Measurements from ENCODE around the gene DBH.

Gene DBH

DNA sequence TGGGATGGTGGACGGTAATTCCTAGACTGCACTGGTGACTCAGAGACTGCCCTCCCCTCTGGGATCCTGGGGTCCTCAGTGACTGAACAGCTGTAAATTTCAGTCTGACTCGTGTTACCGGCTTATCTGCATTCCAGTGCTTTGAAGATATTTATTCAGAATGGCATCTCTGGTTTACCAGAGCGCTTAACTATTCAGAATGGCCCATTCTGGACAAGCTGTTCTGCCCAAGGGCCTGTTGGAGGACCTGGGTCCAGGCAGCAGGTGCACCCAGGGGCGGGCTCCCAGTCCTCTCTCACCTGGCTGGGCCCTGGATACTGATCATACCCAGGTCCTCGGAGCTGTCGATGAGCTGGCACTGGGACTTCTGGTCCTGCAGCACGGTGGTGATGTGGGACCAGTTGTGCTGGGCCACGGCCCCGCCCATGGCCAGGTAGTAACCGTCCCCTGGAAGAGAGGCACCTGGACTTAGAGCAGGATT lies 54.0 kb downstream of the DBH start:
- Histone ChIP-seq H3K9me3 (replicated peaks in 1 of 2; ENCODE audit: control insufficient read depth in 2 of 2, insufficient read depth in 1 of 2, low read depth in 1 of 2, low read length in 2 of 2) (no peaks in the 10 kb centered on the region), H3K36me3 (replicated peaks in 1 of 2; ENCODE audit: control insufficient read depth in 2 of 2, insufficient read depth in 2 of 2, low read length in 2 of 2) (no peaks in the 10 kb centered on the region), H2AK5ac (ENCODE audit: low read depth, low read length) (peak overlapping the region; percentile 51), H2BK5ac (ENCODE audit: low read length) (no peak overlapping the region), H3K9ac (ENCODE audit: low read depth, low read length, poor library complexity) (no peak overlapping the region), H3K14ac (ENCODE audit: low read length) (no peak overlapping the region), H3K4me1 (ENCODE audit: control insufficient read depth in 2 of 2, insufficient read depth in 1 of 2, low read depth in 1 of 2, low read length in 2 of 2) (peaks cover 5 to 13% of the 10 kb centered on the region in 2 donors), H2BK120ac (ENCODE audit: low read depth, low read length) (no peak overlapping the region), H4K91ac (ENCODE audit: low read depth, low read length, poor library complexity) (no peak overlapping the region), H3K27ac (replicated peaks; ENCODE audit: low read length) (no peak overlapping the region), H4K8ac (ENCODE audit: low read depth, low read length) (no peak overlapping the region), H3K27me3 (ENCODE audit: control insufficient read depth in 3 of 3, insufficient read depth in 3 of 3, low read depth in 1 of 3, low read length in 3 of 3) (no peaks in the 10 kb centered on the region), H3K4ac (ENCODE audit: low read length) (no peak overlapping the region), H2BK12ac (ENCODE audit: low read length) (no peak overlapping the region), H3K18ac (ENCODE audit: low read length) (peak overlapping the region; percentile 80), H2AFZ (ENCODE audit: low read length) (no peak overlapping the region), H3K79me1 (ENCODE audit: low read depth, low read length) (peaks cover 3% of the 10 kb centered on the region), H2BK15ac (ENCODE audit: low read length) (no peak overlapping the region), H3K23ac (ENCODE audit: low read depth, low read length, poor library complexity) (no peak overlapping the region), H3K4me3 (ENCODE audit: low read length in 2 of 2) (no peak overlapping the region), H3K4me2 (ENCODE audit: insufficient read depth, low read length, poor library complexity, severe bottlenecking) (no peak overlapping the region)
- no peak for DNase-seq (ENCODE audit: low spot score)
- no CpG with 5 or more reads among the region's 11 CpGs for WGBS, 2 donors (ENCODE audit: extremely low coverage in 2 of 2, insufficient read length in 2 of 2, insufficient replicate concordance in 1 of 2)

DNA sequence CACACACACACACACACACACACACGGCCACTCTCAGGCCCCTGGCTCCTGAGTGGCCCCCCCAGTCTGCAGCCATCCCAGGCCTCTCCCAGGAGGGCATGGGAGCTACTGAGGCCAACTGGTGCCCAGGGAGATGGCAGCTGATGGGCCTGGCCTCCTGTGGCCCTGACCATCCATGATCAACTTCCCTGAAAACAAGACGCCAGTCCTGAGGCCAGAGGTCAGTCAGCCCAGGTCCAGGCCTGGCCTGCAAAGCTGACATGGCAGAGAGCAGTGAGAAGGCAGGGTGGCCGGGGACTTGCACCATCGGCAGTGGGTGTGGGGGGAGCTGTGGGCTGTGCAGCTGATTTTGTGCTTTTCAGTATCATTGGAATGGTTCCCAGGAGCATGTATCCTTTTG lies 55.0 kb downstream of the DBH start:
- Histone ChIP-seq H2BK5ac (ENCODE audit: low read length) (no peak overlapping the region), H2BK15ac (ENCODE audit: low read length) (no peak overlapping the region), H3K4me1 (ENCODE audit: control insufficient read depth in 2 of 2, insufficient read depth in 1 of 2, low read depth in 1 of 2, low read length in 2 of 2) (peaks cover 5 to 13% of the 10 kb centered on the region in 2 donors), H3K23ac (ENCODE audit: low read depth, low read length, poor library complexity) (peak overlapping the region; percentile 25), H2BK120ac (ENCODE audit: low read depth, low read length) (no peak overlapping the region), H3K79me1 (ENCODE audit: low read depth, low read length) (peaks cover 3% of the 10 kb centered on the region), H4K8ac (ENCODE audit: low read depth, low read length) (no peak overlapping the region), H3K27ac (replicated peaks; ENCODE audit: low read length) (no peak overlapping the region), H3K4ac (ENCODE audit: low read length) (no peak overlapping the region), H3K27me3 (ENCODE audit: control insufficient read depth in 3 of 3, insufficient read depth in 3 of 3, low read depth in 1 of 3, low read length in 3 of 3) (no peaks in the 10 kb centered on the region), H3K4me2 (ENCODE audit: insufficient read depth, low read length, poor library complexity, severe bottlenecking) (no peak overlapping the region), H2AK5ac (ENCODE audit: low read depth, low read length) (peak overlapping the region; percentile 11), H3K36me3 (replicated peaks in 1 of 2; ENCODE audit: control insufficient read depth in 2 of 2, insufficient read depth in 2 of 2, low read length in 2 of 2) (no peaks in the 10 kb centered on the region), H3K18ac (ENCODE audit: low read length) (no peak overlapping the region), H2AFZ (ENCODE audit: low read length) (peak overlapping the region; percentile 3), H3K9ac (ENCODE audit: low read depth, low read length, poor library complexity) (no peak overlapping the region), H3K9me3 (replicated peaks in 1 of 2; ENCODE audit: control insufficient read depth in 2 of 2, insufficient read depth in 1 of 2, low read depth in 1 of 2, low read length in 2 of 2) (no peaks in the 10 kb centered on the region), H3K14ac (ENCODE audit: low read length) (peak overlapping the region; percentile 10), H2BK12ac (ENCODE audit: low read length) (no peak overlapping the region), H3K4me3 (ENCODE audit: low read length in 2 of 2) (no peak overlapping the region), H4K91ac (ENCODE audit: low read depth, low read length, poor library complexity) (no peak overlapping the region)
- DNase-seq (ENCODE audit: low spot score), result no peak
- WGBS, 2 donors (ENCODE audit: extremely low coverage in 2 of 2, insufficient read length in 2 of 2, insufficient replicate concordance in 1 of 2), result no CpG with 5 or more reads among the region's 4 CpGs

DNA sequence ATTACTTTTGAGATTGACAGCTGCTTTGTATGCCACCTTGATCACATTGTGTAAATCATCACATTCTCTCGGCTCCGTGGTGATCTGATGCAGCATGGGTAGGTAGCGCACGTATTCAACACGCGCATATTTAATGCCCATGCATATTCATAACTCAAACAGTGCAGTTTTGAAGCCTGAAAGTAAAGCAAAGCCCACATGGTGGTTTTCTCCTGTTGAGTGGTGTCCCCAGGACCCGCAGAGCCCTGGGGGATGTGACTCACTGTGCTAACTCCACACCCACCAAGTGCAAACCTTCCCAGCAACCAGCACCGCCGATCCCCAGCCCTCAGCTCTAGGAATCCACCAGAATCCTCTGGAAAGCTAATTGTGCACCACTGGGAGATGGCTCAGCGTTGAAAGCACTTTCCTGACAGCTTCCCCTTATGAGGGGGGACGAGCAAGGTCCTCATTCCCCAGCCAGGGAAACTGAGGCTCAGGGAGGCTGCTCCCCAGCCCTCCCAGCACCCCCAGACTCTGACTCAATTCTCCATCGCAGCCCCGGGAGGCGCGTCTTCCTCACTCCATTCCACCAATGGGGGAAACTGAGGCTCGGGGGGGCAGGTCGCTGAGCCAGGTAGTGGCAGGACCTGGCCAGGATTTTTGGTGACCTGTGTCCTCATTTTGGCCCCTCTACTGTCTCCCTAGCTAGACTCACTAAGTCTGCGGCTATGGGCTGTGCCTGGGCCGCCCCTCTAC lies 55.6 kb downstream of the DBH start:
- H3K27ac ChIP-seq (replicated peaks; ENCODE audit: low read length), result no peak overlapping the region
- no peak overlapping the region for H3K4me3 ChIP-seq (ENCODE audit: low read length in 2 of 2)
- DNase-seq (ENCODE audit: low spot score), result no peak

DNA sequence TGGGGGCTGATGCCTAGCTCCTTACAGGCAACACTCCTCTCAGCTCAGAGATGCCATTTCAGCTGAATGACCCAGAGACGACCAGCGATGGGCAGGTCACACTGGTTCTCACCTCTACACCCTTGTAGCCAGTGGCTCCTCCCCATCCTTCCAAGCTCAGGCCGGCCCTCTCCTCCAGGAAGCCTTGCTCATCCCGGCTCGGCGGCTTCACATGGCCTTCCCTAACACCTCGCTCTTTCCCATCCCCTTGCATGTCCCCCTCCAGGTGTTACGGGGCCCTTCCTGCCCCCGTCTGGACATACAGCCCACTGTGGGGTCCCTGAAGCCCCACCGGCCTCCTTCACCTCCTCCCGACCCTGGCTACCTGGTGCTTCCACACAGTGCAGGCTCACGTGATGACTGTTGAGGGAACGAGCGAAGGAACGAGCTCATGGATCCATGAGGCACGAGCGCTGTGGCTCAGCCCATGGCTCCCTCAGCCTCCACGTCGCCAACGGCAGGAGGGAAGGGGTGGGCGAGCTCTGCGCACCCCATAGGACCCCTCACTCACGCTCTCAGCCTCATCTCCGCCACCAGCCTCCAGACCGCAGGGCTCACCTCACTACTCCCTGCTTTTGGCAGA lies 56.3 kb downstream of the DBH start:
- Histone ChIP-seq H3K27ac (replicated peaks; ENCODE audit: low read length) (no peak overlapping the region), H3K18ac (ENCODE audit: low read length) (peak overlapping the region; percentile 80), H4K8ac (ENCODE audit: low read depth, low read length) (no peak overlapping the region), H3K9ac (ENCODE audit: low read depth, low read length, poor library complexity) (peak overlapping the region; percentile 36), H3K23ac (ENCODE audit: low read depth, low read length, poor library complexity) (peak overlapping the region; percentile 87), H2BK5ac (ENCODE audit: low read length) (peak overlapping the region; percentile 58), H2AK5ac (ENCODE audit: low read depth, low read length) (peak overlapping the region; percentile 70), H3K4me1 (ENCODE audit: control insufficient read depth in 2 of 2, insufficient read depth in 1 of 2, low read depth in 1 of 2, low read length in 2 of 2) (peaks cover 5 to 13% of the 10 kb centered on the region in 2 donors), H3K36me3 (replicated peaks in 1 of 2; ENCODE audit: control insufficient read depth in 2 of 2, insufficient read depth in 2 of 2, low read length in 2 of 2) (no peaks in the 10 kb centered on the region), H3K27me3 (ENCODE audit: control insufficient read depth in 3 of 3, insufficient read depth in 3 of 3, low read depth in 1 of 3, low read length in 3 of 3) (no peaks in the 10 kb centered on the region), H2BK120ac (ENCODE audit: low read depth, low read length) (no peak overlapping the region), H3K4me3 (ENCODE audit: low read length in 2 of 2) (no peak overlapping the region), H4K91ac (ENCODE audit: low read depth, low read length, poor library complexity) (no peak overlapping the region), H3K9me3 (replicated peaks in 1 of 2; ENCODE audit: control insufficient read depth in 2 of 2, insufficient read depth in 1 of 2, low read depth in 1 of 2, low read length in 2 of 2) (no peaks in the 10 kb centered on the region), H3K14ac (ENCODE audit: low read length) (peak overlapping the region; percentile 98), H2BK15ac (ENCODE audit: low read length) (no peak overlapping the region), H3K79me1 (ENCODE audit: low read depth, low read length) (peaks cover 3% of the 10 kb centered on the region), H2AFZ (ENCODE audit: low read length) (no peak overlapping the region), H2BK12ac (ENCODE audit: low read length) (peak overlapping the region; percentile 87), H3K4me2 (ENCODE audit: insufficient read depth, low read length, poor library complexity, severe bottlenecking) (no peak overlapping the region), H3K4ac (ENCODE audit: low read length) (peak overlapping the region; percentile 28)
- no CpG with 5 or more reads among the region's 25 CpGs for WGBS, 2 donors (ENCODE audit: extremely low coverage in 2 of 2, insufficient read length in 2 of 2, insufficient replicate concordance in 1 of 2)
- DNase-seq (ENCODE audit: low spot score), result no peak

More for the DNA sequence above, 55.6 kb downstream of the DBH start:
- H2BK15ac ChIP-seq (ENCODE audit: low read length), result no peak overlapping the region
- H4K8ac ChIP-seq (ENCODE audit: low read depth, low read length), result no peak overlapping the region
- WGBS, 2 donors (ENCODE audit: extremely low coverage in 2 of 2, insufficient read length in 2 of 2, insufficient replicate concordance in 1 of 2), result no CpG with 5 or more reads among the region's 19 CpGs
- no peak overlapping the region for H3K14ac ChIP-seq (ENCODE audit: low read length)
- peak overlapping the region; percentile 70 for H2AK5ac ChIP-seq (ENCODE audit: low read depth, low read length)
- H2BK5ac ChIP-seq (ENCODE audit: low read length), result no peak overlapping the region
- peaks cover 5 to 13% of the 10 kb centered on the region in 2 donors for H3K4me1 ChIP-seq (ENCODE audit: control insufficient read depth in 2 of 2, insufficient read depth in 1 of 2, low read depth in 1 of 2, low read length in 2 of 2)
- no peak overlapping the region for H3K4me2 ChIP-seq (ENCODE audit: insufficient read depth, low read length, poor library complexity, severe bottlenecking)
- no peaks in the 10 kb centered on the region for H3K36me3 ChIP-seq (replicated peaks in 1 of 2; ENCODE audit: control insufficient read depth in 2 of 2, insufficient read depth in 2 of 2, low read length in 2 of 2)
- H3K79me1 ChIP-seq (ENCODE audit: low read depth, low read length), result peaks cover 3% of the 10 kb centered on the region
- peak overlapping the region; percentile 87 for H3K23ac ChIP-seq (ENCODE audit: low read depth, low read length, poor library complexity)
- no peaks in the 10 kb centered on the region for H3K9me3 ChIP-seq (replicated peaks in 1 of 2; ENCODE audit: control insufficient read depth in 2 of 2, insufficient read depth in 1 of 2, low read depth in 1 of 2, low read length in 2 of 2)
- no peak overlapping the region for H2BK120ac ChIP-seq (ENCODE audit: low read depth, low read length)
- no peaks in the 10 kb centered on the region for H3K27me3 ChIP-seq (ENCODE audit: control insufficient read depth in 3 of 3, insufficient read depth in 3 of 3, low read depth in 1 of 3, low read length in 3 of 3)
- H3K4ac ChIP-seq (ENCODE audit: low read length), result no peak overlapping the region
- no peak overlapping the region for H3K18ac ChIP-seq (ENCODE audit: low read length)
- no peak overlapping the region for H3K9ac ChIP-seq (ENCODE audit: low read depth, low read length, poor library complexity)
- H2AFZ ChIP-seq (ENCODE audit: low read length), result peak overlapping the region; percentile 3
- H2BK12ac ChIP-seq (ENCODE audit: low read length), result no peak overlapping the region
- H4K91ac ChIP-seq (ENCODE audit: low read depth, low read length, poor library complexity), result no peak overlapping the region

Measured in neuronal stem cell (in vitro differentiated cells).